Psoas muscle (tissue), 8 donors: ENCODE results near the gene DNAH6. TPM values are rescaled to one million over a fixed set of nuclear protein-coding genes. Genes with fewer than 3 reads are reported as not detected.

ENCODE experiments used
- ATAC-seq, 4 donors: fragments of 200-7000 bp; cut with Tn5 transposase; one replicate each; pipeline ENCODE4 v1.9.1; 2020; ENCODE audit warnings: moderate library complexity in 3 of 4, mild to moderate bottlenecking in 2 of 4
- DNase-seq, 2 donors: peaks; one replicate each; pipeline ENCODE4 v3.0.0-alpha.2; 2020
- H3K27ac ChIP-seq: fragments of 200-600 bp; one replicate; pipeline ENCODE4 v1.8.0; 2022
- H3K27me3 ChIP-seq, 3 donors: fragments of 200-600 bp in 1 of 3; one replicate each; pipeline versions ENCODE4 v1.6.1 to v1.8.0; 2013 to 2022; ENCODE audit warnings: low read length in 2 of 3, mild to moderate bottlenecking in 2 of 3, moderate library complexity in 1 of 3; ENCODE audit not compliant: insufficient read depth in 3 of 3
- H3K36me3 ChIP-seq, 2 donors: fragments of 200-600 bp in 1 of 2; one replicate each; pipeline versions ENCODE4 v1.6.1 to v1.8.0; 2013 to 2022; ENCODE audit warnings: low read depth in 1 of 2, mild to moderate bottlenecking in 1 of 2, moderate library complexity in 1 of 2; ENCODE audit not compliant: insufficient read depth in 1 of 2
- H3K4me1 ChIP-seq: fragments of 200-600 bp; one replicate; pipeline ENCODE4 v1.8.0; 2022
- H3K4me3 ChIP-seq: fragments of 200-600 bp; one replicate; pipeline ENCODE4 v1.8.0; 2022; ENCODE audit warnings: mild to moderate bottlenecking
- H3K9me3 ChIP-seq: fragments of 200-600 bp; one replicate; pipeline ENCODE4 v1.8.0; 2022
- CTCF ChIP-seq: fragments of 200-600 bp; IDR thresholded peaks from one replicate; pipeline ENCODE4 v1.8.0; 2022; ENCODE audit warnings: antibody characterized with exemption
- WGBS, 3 donors: extraction: QIAGEN DNeasy Blood & Tissue Kit; methylation state at CpG; one replicate each; pipeline versions ENCODE4 v1.1.6 to v1.1.7; 2013; 5-methylcytosine and 5-hydroxymethylcytosine counted together
- intact Hi-C, 2 donors: fragments of 100-400 bp; cut with DNase I; formaldehyde crosslinking; loops; one replicate each; pipeline versions ENCODE4 v1.11.0 to v1.14.2; 2022
- polyA plus RNA-seq, 3 donors: library from polyadenylated mRNA; stranded (reverse); fragments of 200-250 nt; gene quantifications; one replicate each; pipeline ENCODE4 v1.2.3, GENCODE V29; 2013
- total RNA-seq, 4 donors: library from RNA; stranded (reverse); fragmentation: NEBNext Ultra II Directional in 2 of 4; extraction: Animal tissue kit (Norgen Biotek cat#: 25700) in 2 of 4; gene quantifications; one replicate each; pipeline versions ENCODE4 v1.2.1 to v1.2.4, GENCODE V29; 2021 to 2023
- donor health status: healthy with polysubstance abuse.
- donor health status: DM: no; HTN: no; CAD: no; lungs with moderate emphysema.
- donor health status: Bipolar disorder and iron deficiency.
- donor health status: healthy.
- donor health status: DM: yes; HTN: yes; CAD: no.
- donor health status: DM: no; HTN: no; CAD: no.
- donor health status: DM: no; HTN: no; CAD: no.
- donor health status: DM: yes; HTN: yes; CAD: no.

DNAH6 gene
- total and polyA plus RNA-seq, 7 donors, result 0.01 to 0.09 (median 0.07) TPM; not detected in 3

GRCh38 chr2:84532291-84532690 is 16.0 kb downstream of the DNAH6 start:
- ATAC-seq (no peak), DNase-seq (no peak)
- Histone ChIP-seq H3K4me1 (no peaks in the 10 kb centered on the region), H3K27ac (no peak overlapping the region), H3K9me3 (no peaks in the 10 kb centered on the region), H3K36me3 (no peaks in the 10 kb centered on the region), H3K27me3 (no peaks in the 10 kb centered on the region), H3K4me3 (no peak overlapping the region)
- no peak for TF ChIP-seq CTCF
- intact Hi-C loops, result no loop called here
- WGBS, 3 donors, result 70 to 79% (median 79%) methylated on average over 1 of the region's 1 CpG

- DNase-seq, result no peak
- H3K4me1 ChIP-seq, result no peaks in the 10 kb centered on the region
- intact Hi-C loops, result no loop called here
- no peaks in the 10 kb centered on the region for H3K9me3 ChIP-seq
- WGBS, 3 donors, result 38 to 66% (median 53%) methylated on average over 3 of the region's 3 CpGs
- H3K27me3 ChIP-seq, result peaks cover 0 to 2% (median 0%) of the 10 kb centered on the region in 3 donors
- no peaks in the 10 kb centered on the region for H3K36me3 ChIP-seq
- no peak for ATAC-seq
- TF ChIP-seq CTCF, result no peak
- H3K27ac ChIP-seq, result no peak overlapping the region
- no peak overlapping the region for H3K4me3 ChIP-seq
These were observed 17.9 kb downstream of the DNAH6 start for GRCh38 chr2:84534225-84534624.

- Histone ChIP-seq H3K9me3 (no peaks in the 10 kb centered on the region), H3K36me3 (no peaks in the 10 kb centered on the region), H3K27me3 (peaks cover 0 to 2% (median 0%) of the 10 kb centered on the region in 3 donors), H3K27ac (no peak overlapping the region), H3K4me3 (no peak overlapping the region), H3K4me1 (no peaks in the 10 kb centered on the region)
- DNase-seq (no peak), ATAC-seq (no peak)
- intact Hi-C loops, result no loop called here
- WGBS, 3 donors, result 84 to 88% (median 85%) methylated on average over 1 of the region's 1 CpG
- no peak for TF ChIP-seq CTCF
These were observed 21.0 kb downstream of the DNAH6 start for GRCh38 chr2:84537251-84537650.

- Histone ChIP-seq H3K27ac (no peak overlapping the region), H3K36me3 (no peaks in the 10 kb centered on the region), H3K27me3 (peaks cover 0 to 2% (median 0%) of the 10 kb centered on the region in 3 donors), H3K4me3 (no peak overlapping the region), H3K9me3 (no peaks in the 10 kb centered on the region), H3K4me1 (no peaks in the 10 kb centered on the region)
- ATAC-seq (no peak), DNase-seq (no peak)
- TF ChIP-seq CTCF, result no peak
- intact Hi-C loops, result no loop called here
These were observed 23.4 kb downstream of the DNAH6 start for GRCh38 chr2:84539729-84540128.

GRCh38 chr2:84545005-84545404 is 28.7 kb downstream of the DNAH6 start:
- no peak overlapping the region for H3K4me3 ChIP-seq
- H3K4me1 ChIP-seq, result no peaks in the 10 kb centered on the region
- H3K27me3 ChIP-seq, result no peaks in the 10 kb centered on the region
- intact Hi-C loops, result no loop called here
- ATAC-seq (no peak), DNase-seq (no peak)
- H3K9me3 ChIP-seq, result no peaks in the 10 kb centered on the region
- no peak for TF ChIP-seq CTCF
- no peaks in the 10 kb centered on the region for H3K36me3 ChIP-seq
- no peak overlapping the region for H3K27ac ChIP-seq
